HG03442 (cell line): ENCODE results near the gene SLC4A2.

ENCODE experiments used
- ATAC-seq: cut with Tn5 transposase; IDR thresholded peaks from one replicate; pipeline ENCODE4 v1.9.1; 2021; ENCODE audit warnings: mild to moderate bottlenecking, moderate library complexity; ENCODE audit not compliant: unreplicated experiment

Gene SLC4A2

GRCh38 chr7:151061213-151062110 lies 2.1 kb downstream of the SLC4A2 start:
- ATAC-seq = no peak

DNA sequence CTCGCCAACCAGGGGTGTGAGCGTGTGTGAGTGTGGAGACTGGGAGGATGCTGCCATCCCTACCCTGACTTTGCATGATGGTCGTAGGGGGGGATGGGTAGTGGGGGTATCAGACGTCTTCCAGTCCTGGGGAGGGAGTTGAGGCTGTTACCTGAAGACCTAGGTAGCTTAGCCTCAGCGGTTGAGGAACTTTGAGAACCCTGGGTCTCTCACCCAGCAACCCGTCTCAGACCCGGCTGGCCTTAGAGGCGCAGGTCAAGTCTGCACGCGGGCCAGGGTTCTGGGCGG lies 2.7 kb downstream of the SLC4A2 start:
- no peak for ATAC-seq

GRCh38 chr7:151062399-151063211 lies 3.2 kb downstream of the SLC4A2 start:
- no peak for ATAC-seq

- no peak for ATAC-seq
Observed at GRCh38 chr7:151063212-151063561, 3.8 kb downstream of the SLC4A2 start.

DNA sequence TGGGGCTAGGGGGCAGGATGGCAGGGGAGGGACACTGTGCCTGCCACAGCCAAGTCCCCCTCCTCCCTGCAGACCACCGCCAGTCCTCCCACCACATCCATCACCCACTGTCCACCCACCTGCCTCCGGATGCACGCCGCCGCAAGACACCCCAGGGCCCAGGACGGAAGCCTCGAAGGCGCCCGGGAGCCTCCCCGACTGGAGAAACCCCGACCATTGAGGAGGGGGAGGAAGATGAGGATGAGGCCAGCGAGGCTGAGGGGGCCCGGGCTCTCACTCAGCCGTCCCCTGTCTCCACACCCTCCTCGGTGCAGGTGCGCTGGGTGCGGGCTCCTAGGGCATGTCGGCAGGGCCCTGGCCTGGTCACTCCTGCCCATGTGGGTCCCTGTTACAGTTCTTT lies 5.1 kb downstream of the SLC4A2 start:
- no peak for ATAC-seq

GRCh38 chr7:151064993-151065392 lies 5.6 kb downstream of the SLC4A2 start:
- no peak for ATAC-seq

DNA sequence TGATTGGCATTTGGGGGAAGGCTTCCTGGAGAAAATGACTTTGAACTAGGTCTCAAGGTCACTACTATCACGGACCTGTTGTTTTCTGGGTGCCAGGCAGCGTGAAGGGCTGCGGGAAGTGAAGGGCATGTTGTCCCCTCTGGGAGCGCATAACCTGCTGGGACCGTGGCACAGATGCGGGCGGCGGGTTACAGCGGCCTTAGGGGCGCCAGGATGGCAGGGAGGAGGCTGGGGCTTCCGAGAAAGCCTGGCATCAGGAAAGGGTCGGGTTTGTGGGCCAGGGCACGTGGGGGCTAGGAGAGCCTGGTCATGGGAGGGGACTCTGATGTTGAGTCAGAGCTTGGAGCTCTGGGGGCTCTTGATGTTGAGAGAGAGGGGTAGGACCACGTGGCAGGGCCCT lies 6.1 kb downstream of the SLC4A2 start:
- no peak for ATAC-seq

DNA sequence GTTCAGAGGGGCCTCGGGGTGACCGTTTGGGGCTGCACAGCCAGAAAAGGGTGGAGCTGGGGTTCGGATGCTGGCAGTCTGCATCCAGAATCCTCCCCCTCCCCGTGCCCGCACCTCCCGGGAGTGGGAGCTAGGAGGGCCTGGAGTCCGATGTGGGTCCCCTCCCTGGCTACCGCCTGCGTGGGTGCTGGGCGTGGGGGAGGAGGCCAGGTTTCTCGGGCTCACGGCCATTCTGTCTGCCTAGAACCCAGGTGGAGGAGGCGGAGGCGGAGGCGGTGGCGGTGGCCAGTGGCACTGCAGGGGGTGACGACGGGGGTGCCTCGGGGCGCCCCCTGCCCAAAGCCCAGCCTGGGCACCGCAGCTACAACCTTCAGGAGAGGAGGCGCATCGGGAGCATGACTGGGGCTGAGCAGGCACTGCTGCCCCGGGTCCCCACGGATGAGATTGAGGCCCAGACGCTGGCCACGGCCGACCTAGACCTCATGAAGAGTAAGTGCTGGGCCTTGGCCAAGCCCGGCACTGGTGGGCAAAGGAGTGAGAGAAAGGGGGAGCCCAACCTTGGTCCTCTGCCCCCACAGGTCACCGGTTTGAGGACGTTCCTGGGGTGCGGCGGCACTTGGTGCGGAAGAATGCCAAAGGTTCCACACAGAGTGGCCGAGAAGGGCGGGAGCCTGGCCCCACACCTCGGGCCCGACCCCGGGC lies 7.0 kb downstream of the SLC4A2 start:
- ATAC-seq = no peak

DNA sequence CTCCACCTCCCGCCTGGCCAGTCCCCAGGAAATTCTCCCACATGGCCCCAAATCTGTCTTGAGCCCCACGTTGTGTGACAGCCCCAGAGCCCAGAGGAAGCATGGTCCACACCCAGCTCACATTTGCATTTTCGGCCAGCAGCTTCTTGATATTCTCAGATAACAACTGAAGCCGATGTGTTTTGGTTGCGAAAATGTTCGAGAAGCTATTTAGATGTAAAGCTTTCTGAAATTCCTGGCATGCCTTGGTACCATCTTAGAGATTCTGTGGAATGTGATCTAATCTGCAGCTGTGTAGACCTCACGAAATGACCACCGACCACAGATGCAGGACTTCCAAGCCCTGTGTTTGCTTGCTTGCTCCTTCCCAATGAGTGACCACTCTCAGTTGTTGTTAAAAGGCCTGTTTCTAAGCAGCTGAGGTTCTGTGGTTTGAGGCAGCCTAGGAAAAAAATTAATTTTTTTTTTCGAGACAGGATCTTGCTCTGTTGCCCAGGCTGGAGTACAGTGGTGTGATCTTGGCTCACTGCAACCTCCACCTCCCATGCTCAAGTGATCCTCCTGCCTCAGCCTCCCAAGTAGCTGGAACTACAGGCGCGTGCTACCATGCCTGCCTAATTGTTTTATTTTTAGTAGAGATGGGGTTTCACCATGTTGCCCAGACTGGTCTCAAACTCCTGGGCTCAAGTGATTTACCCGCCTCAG lies 8.8 kb downstream of the SLC4A2 start:
- no peak for ATAC-seq

DNA sequence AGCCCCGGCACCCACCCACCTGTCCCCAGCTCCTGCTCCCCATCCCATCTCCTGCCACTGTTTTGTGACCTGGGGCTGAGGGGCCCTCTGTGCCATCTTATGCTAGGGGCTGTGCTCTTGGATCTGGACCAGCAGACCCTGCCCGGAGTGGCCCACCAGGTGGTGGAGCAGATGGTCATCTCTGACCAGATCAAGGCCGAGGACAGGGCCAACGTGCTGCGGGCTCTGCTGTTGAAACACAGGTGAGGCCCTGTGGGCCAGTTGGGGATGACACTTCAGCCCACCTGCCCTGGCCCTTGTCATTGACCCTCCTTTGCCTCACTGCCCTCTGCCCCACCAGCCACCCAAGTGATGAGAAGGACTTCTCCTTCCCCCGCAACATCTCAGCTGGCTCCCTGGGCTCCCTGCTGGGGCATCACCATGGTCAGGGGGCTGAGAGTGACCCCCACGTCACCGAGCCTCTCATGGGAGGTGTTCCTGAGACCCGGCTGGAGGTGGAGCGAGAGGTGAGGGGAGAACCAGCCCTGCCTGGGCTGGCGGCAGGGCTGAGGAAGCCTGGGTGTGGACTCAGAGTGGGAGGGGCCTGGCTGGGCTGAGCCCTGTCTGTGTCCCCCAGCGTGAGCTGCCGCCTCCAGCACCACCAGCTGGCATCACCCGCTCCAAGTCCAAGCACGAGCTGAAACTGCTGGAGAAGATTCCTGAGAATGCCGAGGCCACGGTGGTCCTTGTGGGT lies 10.6 kb downstream of the SLC4A2 start:
- no peak for ATAC-seq

DNA sequence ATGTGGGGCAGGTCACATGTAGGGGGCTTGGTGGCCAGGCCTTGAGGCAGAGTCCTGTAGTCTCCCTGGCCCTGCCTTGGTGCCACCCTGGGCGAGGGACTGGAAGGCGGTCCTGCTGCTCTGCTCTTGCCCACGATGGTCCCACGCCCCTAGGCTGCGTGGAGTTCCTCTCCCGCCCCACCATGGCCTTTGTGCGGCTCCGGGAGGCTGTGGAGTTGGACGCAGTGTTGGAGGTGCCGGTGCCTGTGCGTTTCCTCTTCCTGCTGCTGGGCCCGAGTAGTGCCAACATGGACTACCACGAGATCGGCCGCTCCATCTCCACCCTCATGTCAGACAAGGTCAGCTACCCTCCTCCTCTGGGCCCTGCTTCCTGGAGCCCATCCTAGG lies 11.2 kb downstream of the SLC4A2 start:
- no peak for ATAC-seq

DNA sequence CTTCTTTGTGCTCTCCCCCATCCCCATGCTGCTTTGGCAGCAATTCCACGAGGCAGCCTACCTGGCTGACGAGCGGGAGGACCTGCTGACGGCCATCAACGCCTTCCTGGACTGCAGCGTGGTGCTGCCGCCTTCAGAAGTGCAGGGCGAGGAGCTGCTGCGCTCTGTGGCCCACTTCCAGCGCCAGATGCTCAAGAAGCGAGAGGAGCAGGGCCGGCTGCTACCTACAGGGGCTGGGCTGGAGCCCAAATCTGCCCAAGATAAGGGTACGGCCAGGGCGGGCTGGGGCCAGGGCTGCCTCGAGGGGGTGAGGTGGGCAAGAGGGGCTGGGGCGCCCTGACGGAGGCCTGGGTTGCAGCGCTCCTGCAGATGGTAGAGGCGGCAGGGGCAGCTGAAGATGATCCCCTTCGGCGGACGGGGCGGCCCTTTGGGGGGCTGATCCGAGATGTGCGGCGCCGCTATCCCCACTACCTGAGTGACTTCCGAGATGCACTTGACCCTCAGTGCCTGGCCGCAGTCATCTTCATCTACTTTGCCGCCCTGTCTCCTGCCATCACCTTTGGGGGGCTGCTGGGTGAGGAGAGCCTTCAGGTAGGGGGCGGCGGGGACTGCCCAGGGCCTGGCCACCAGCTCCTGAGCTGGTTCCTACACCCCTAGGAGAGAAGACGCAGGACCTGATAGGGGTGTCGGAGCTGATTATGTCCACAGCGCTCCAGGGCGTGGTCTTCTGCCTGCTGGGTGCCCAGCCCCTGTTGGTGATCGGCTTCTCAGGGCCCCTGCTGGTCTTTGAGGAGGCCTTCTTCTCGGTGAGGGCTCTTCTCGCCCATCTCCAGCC lies 11.9 kb downstream of the SLC4A2 start:
- ATAC-seq = no peak

DNA sequence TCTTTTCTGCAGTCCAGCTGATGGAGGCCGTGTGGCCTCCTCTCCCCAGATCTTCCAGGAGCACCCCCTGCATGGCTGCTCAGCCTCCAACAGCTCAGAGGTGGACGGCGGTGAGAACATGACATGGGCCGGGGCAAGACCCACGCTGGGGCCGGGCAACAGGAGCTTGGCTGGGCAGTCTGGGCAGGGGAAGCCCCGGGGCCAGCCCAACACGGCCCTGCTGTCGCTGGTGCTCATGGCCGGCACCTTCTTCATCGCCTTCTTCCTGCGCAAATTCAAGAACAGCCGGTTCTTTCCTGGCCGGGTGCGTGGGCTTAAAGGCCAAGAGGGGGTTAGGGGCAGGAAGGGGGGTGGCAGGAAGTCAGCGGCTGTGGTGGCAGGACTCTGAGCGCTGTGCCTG lies 14.6 kb downstream of the SLC4A2 start:
- no peak for ATAC-seq

GRCh38 chr7:151074817-151075661 lies 15.7 kb downstream of the SLC4A2 start:
- no peak for ATAC-seq

DNA sequence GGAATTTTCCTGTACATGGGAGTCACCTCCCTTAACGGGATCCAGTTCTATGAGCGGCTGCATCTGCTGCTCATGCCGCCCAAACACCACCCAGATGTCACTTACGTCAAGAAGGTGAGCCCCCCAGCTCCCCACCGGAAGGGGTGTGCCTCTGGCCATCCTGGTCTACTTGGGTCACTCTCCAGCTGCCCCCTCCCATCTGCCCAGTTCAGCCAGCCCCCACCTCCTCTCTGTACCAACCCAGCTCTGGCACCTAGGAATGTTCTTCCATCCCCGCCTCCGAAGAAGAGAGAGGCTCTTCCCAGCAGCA lies 16.2 kb downstream of the SLC4A2 start:
- no peak for ATAC-seq

- ATAC-seq = no peak
Observed at GRCh38 chr7:151075978-151076426, 16.6 kb downstream of the SLC4A2 start.

- ATAC-seq = no peak
Observed at GRCh38 chr7:151076863-151077704, 17.7 kb downstream of the SLC4A2 start.

- ATAC-seq = no peak
Observed at GRCh38 chr7:151077705-151078232, 18.4 kb downstream of the SLC4A2 start.
